B cell (primary cell): ENCODE measurements around the gene CNNM4. TPM values are rescaled to one million over a fixed set of nuclear protein-coding genes. Genes with fewer than 3 reads are reported as not detected.
A peak's percentile ranks its signal among the peaks of the same experiment; 100 is the strongest.

ENCODE experiments used
- ATAC-seq: fragments of 200-7000 bp; cut with Tn5 transposase; one replicate; pipeline ENCODE4 v1.10.0; 2021; ENCODE audit warnings: low read depth, mild to moderate bottlenecking, moderate number of reproducible peaks, moderate library complexity
- CTCF ChIA-PET: fragments of 350-600 bp; sonication (Branson Sonifier 250); formaldehyde crosslinking; loops from one replicate; lab custom pipeline; 2021; ENCODE audit warnings: antibody characterized with exemption, inconsistent platforms; lab: Charles Lee
- POLR2A ChIA-PET: fragments of 350-600 bp; sonication (Branson Sonifier 250); formaldehyde crosslinking; loops from one replicate; lab custom pipeline; 2021; ENCODE audit warnings: antibody characterized with exemption; lab: Charles Lee
- DNase-seq: peaks from one replicate; pipeline ENCODE4 v3.0.0; 2013
- H2AFZ ChIP-seq: 2 replicates; pipeline ENCODE4 v1.6.1; 2012; ENCODE audit warnings: mild to moderate bottlenecking, low read depth, low read length; ENCODE audit not compliant: insufficient read depth, poor library complexity, severe bottlenecking
- H3K27ac ChIP-seq, 2 donors: 1 replicate in 1 of 2; 2 replicates in 1 of 2; pipeline ENCODE4 v1.5.1; 2012 to 2013; ENCODE audit warnings: low read length in 2 of 2, mild to moderate bottlenecking in 2 of 2, moderate library complexity in 1 of 2
- H3K27me3 ChIP-seq, 4 experiments: fragments of 200-600 bp in 1 of 4; sonication (generic) in 1 of 4; replicated peaks in 1 of 4; 1 replicate in 2 of 4; 2 replicates in 2 of 4; pipeline versions ENCODE4 v1.6.1 to v1.7.0; 2013 to 2016; ENCODE audit warnings: low read length in 3 of 4, mild to moderate bottlenecking in 2 of 4, mixed read lengths in 1 of 4, moderate library complexity in 1 of 4; ENCODE audit not compliant: insufficient read depth in 4 of 4, control insufficient read depth in 3 of 4; ENCODE audit errors: control extremely low read depth in 1 of 4
- H3K36me3 ChIP-seq, 2 experiments: replicated peaks in 1 of 2; 1 replicate in 1 of 2; 2 replicates in 1 of 2; pipeline versions ENCODE4 v1.6.1 to v1.7.1; 2013; ENCODE audit warnings: low read length in 1 of 2; ENCODE audit not compliant: insufficient read depth in 2 of 2, control insufficient read depth in 1 of 2; ENCODE audit errors: control extremely low read depth in 1 of 2, extremely low read depth in 1 of 2
- H3K4me1 ChIP-seq, 2 donors: fragments of 200-600 bp in 1 of 2; sonication (generic) in 1 of 2; 1 replicate in 1 of 2; 2 replicates in 1 of 2; pipeline versions ENCODE4 v1.5.1 to v1.6.1; 2013 to 2017; ENCODE audit warnings: low read length in 2 of 2; ENCODE audit not compliant: control insufficient read depth in 2 of 2, insufficient read depth in 2 of 2
- H3K4me2 ChIP-seq: replicated peaks from 2 replicates; pipeline ENCODE3; 2012; ENCODE audit warnings: mild to moderate bottlenecking, low read depth, low read length; ENCODE audit not compliant: poor library complexity, severe bottlenecking
- H3K4me3 ChIP-seq, 5 experiments: fragments of 200-600 bp in 1 of 5; sonication (generic) in 1 of 5; 1 replicate in 3 of 5; 2 replicates in 2 of 5; pipeline versions ENCODE4 v1.5.1 to v1.7.0; 2011 to 2016; ENCODE audit warnings: low read length in 4 of 5, mild to moderate bottlenecking in 4 of 5, low read depth in 2 of 5, control low read depth in 1 of 5, moderate library complexity in 1 of 5; ENCODE audit not compliant: insufficient read depth in 1 of 5; ENCODE audit errors: control extremely low read depth in 1 of 5, extremely low read depth in 1 of 5
- H3K79me2 ChIP-seq: fragments of 200-600 bp; sonication (generic); one replicate; pipeline ENCODE4 v1.6.0; 2016; ENCODE audit warnings: low read length; ENCODE audit not compliant: control insufficient read depth, insufficient read depth
- H3K9ac ChIP-seq: fragments of 200-600 bp; sonication (generic); 2 replicates; pipeline ENCODE4 v1.6.1; 2017; ENCODE audit warnings: mild to moderate bottlenecking, low read length, moderate library complexity
- H3K9me3 ChIP-seq, 3 donors: one replicate each; pipeline versions ENCODE4 v1.6.1 to v1.7.1; 2013; ENCODE audit warnings: low read length in 2 of 3; ENCODE audit not compliant: control insufficient read depth in 2 of 3, insufficient read depth in 1 of 3; ENCODE audit errors: control extremely low read depth in 1 of 3
- H4K20me1 ChIP-seq: 2 replicates; pipeline ENCODE4 v1.6.0; 2012; ENCODE audit warnings: mild to moderate bottlenecking, low read length; ENCODE audit not compliant: insufficient read depth, control insufficient read depth, poor library complexity, severe bottlenecking
- H3K27ac Mint-ChIP-seq: one replicate; pipeline ENCODE4 v1.8.0; 2021; ENCODE audit warnings: mixed read lengths
- H3K27me3 Mint-ChIP-seq: one replicate; pipeline ENCODE4 v1.8.0; 2021; ENCODE audit warnings: mixed read lengths
- H3K4me1 Mint-ChIP-seq: one replicate; pipeline ENCODE4 v1.8.0; 2021; ENCODE audit warnings: mixed read lengths
- H3K4me3 Mint-ChIP-seq: one replicate; pipeline ENCODE4 v1.8.0; 2021; ENCODE audit warnings: mixed read lengths
- H3K9me3 Mint-ChIP-seq: one replicate; pipeline ENCODE4 v1.8.0; 2022; ENCODE audit warnings: mixed read lengths; ENCODE audit not compliant: insufficient read depth
- CTCF ChIP-seq: fragments of 200-600 bp; IDR thresholded peaks from one replicate; pipeline ENCODE4 v1.8.0; 2022; ENCODE audit warnings: antibody characterized with exemption, mild to moderate bottlenecking
- EZH2 ChIP-seq: IDR thresholded peaks from 2 replicates; pipeline ENCODE4 v1.6.1; 2012; ENCODE audit warnings: borderline replicate concordance, low read depth, mild to moderate bottlenecking, moderate library complexity, low read length; ENCODE audit not compliant: insufficient read depth, poor library complexity, severe bottlenecking
- WGBS: methylation state at CpG from one replicate; pipeline ENCODE4 v1.1.5; 2013; ENCODE audit warnings: missing lambda C conversion rate; ENCODE audit not compliant: insufficient coverage; 5-methylcytosine and 5-hydroxymethylcytosine counted together
- intact Hi-C: fragments of 100-400 bp; cut with micrococcal nuclease; formaldehyde crosslinking; loops from one replicate; pipeline ENCODE4 v1.10.0; 2022
- polyA plus RNA-seq: library from polyadenylated mRNA; depleted of rRNA; stranded (reverse); fragments of >200 nt; gene quantifications from 2 replicates; pipeline ENCODE4 v1.2.3, GENCODE V29; 2012
- total RNA-seq, 2 donors: library from RNA; stranded (reverse); fragments of 120-200 nt in 1 of 2; gene quantifications; 1 replicate in 1 of 2; 2 replicates in 1 of 2; pipeline versions ENCODE4 v1.2.3 to v1.2.4, GENCODE V29; 2013 to 2022

CNNM4 gene
- total and polyA plus RNA-seq, 2 donors (not counting 1 experiment from before 2014, with no cell fraction given): 15.1 to 24.0 TPM

GRCh38 chr2:96839875-96840850 lies 79.5 kb downstream of the CNNM4 start:
- H3K4me3 Mint-ChIP-seq: peak overlapping the region; percentile 82
- peak overlapping the region; percentile 55 for H3K9ac ChIP-seq
- WGBS: 88% methylated on average over 36 of the region's 37 CpGs
- H3K27ac ChIP-seq: no peak overlapping the region
- no peak for ATAC-seq
- H4K20me1 ChIP-seq: no peaks in the 10 kb centered on the region
- DNase-seq: no peak
- ChIA-PET CTCF (interaction anchor here (0.8 to 1.7 kb wide), 5 partner anchors 17 to 40 kb away, joined by 3 to 11 read pairs (median 4); partner anchors contain the start of genes ANKRD39 and CNNM3), POLR2A (interaction anchor here (1.4 to 2.4 kb wide), 2 partner anchors 17 to 24 kb away, joined by 6 to 8 read pairs; partner anchors contain the start of genes ANKRD39 and CNNM3)
- intact Hi-C loops: loop anchor here (1.0 kb wide), 1 partner anchor 17 kb away; no protein-coding TSS in a partner anchor
- H3K4me2 ChIP-seq: peak overlapping the region; percentile 80
- H3K79me2 ChIP-seq: no peaks in the 10 kb centered on the region
- TF ChIP-seq EZH2 (no peak), CTCF (no peak)
- no peaks in the 10 kb centered on the region for H3K9me3 Mint-ChIP-seq
- peaks cover 10 to 18% of the 10 kb centered on the region in 2 donors for H3K4me1 ChIP-seq
- no peaks in the 10 kb centered on the region for H3K27me3 ChIP-seq
- peak overlapping the region; percentile 20 for H3K27ac Mint-ChIP-seq
- peaks cover 0 to 11% of the 10 kb centered on the region in 2 experiments for H3K36me3 ChIP-seq
- H3K4me1 Mint-ChIP-seq: peaks cover 18% of the 10 kb centered on the region
- peak overlapping the region; percentile 70 for H2AFZ ChIP-seq
- H3K4me3 ChIP-seq: peak overlapping the region in 4 of 5 experiments; percentile 34 to 51 (median 47)
- H3K27me3 Mint-ChIP-seq: no peaks in the 10 kb centered on the region
- no peaks in the 10 kb centered on the region for H3K9me3 ChIP-seq
